ENCODE results near the gene MAPK12. TPM values are rescaled to one million over a fixed set of nuclear protein-coding genes. Genes with fewer than 3 reads are reported as not detected.

The MAPK12 gene
- total and polyA plus RNA-seq, 2 of the 4 experiments (the other 2 are of a cell fraction) = 41.0 to 56.3 TPM

GRCh38 chr22:50298937-50299784, 37.7 kb upstream of the MAPK12 start:
- peak; percentile 11 for DNase-seq
- Histone ChIP-seq H3K27me3 (ENCODE audit: control insufficient read depth, insufficient read depth, low read length) (no peaks in the 10 kb centered on the region), H3K36me3 (ENCODE audit: control insufficient read depth, insufficient read depth, low read length) (peaks cover 17% of the 10 kb centered on the region), H2BK15ac (ENCODE audit: low read depth, low read length) (no peak overlapping the region), H4K20me1 (ENCODE audit: insufficient read depth, low read length) (peaks cover 91% of the 10 kb centered on the region), H4K8ac (ENCODE audit: low read depth in 2 of 2, low read length in 2 of 2) (no peak overlapping the region), H3K4me2 (ENCODE audit: low read depth, low read length) (no peak overlapping the region; the same call in 1 of the 2 replicates), H3K9me1 (ENCODE audit: insufficient read depth, low read length) (peaks cover 8% of the 10 kb centered on the region), H3K4me3 (ENCODE audit: insufficient read depth, low read depth, low read length) (no peak overlapping the region), H2AFZ (replicated peaks; ENCODE audit: low read length, poor library complexity) (no peak overlapping the region), H2AK5ac (ENCODE audit: low read depth, low read length) (no peak overlapping the region), H3K4ac (ENCODE audit: low read depth, low read length) (peak overlapping the region; percentile 43; the same call in 1 of the 2 replicates), H2BK20ac (ENCODE audit: low read depth, low read length) (no peak overlapping the region), H3K14ac (replicated peaks; ENCODE audit: low read depth, low read length) (no peak overlapping the region; the same call in 1 of the 2 replicates), H3K56ac (ENCODE audit: extremely low read depth, insufficient read depth, low read length) (no peak overlapping the region), H3K23ac (ENCODE audit: low read depth, low read length) (no peak overlapping the region), H4K5ac (ENCODE audit: low read depth, low read length) (no peak overlapping the region), H2BK120ac (ENCODE audit: low read depth, low read length) (no peak overlapping the region), H3K79me1 (ENCODE audit: low read depth in 1 of 2, low read length in 2 of 2) (peaks cover 4 to 47% of the 10 kb centered on the region in 2 experiments; a peak in 3 of 4 replicates), H3K27ac (ENCODE audit: insufficient read depth, low read length) (no peak overlapping the region), H3K9me3 (ENCODE audit: control insufficient read depth, insufficient read depth, low read length) (no peaks in the 10 kb centered on the region), H2AK9ac (replicated peaks; ENCODE audit: low read depth, low read length, poor library complexity) (peak overlapping the region; percentile 51), H2BK5ac (ENCODE audit: low read depth, low read length, poor library complexity, severe bottlenecking) (peak overlapping the region; percentile 16), H4K91ac (ENCODE audit: insufficient read depth, low read depth, low read length) (no peak overlapping the region), H3K9ac (ENCODE audit: low read depth, low read length) (no peak overlapping the region), H3K4me1 (ENCODE audit: control insufficient read depth, insufficient read depth, low read length) (peaks cover 66% of the 10 kb centered on the region), H3K18ac (ENCODE audit: low read depth, low read length) (no peak overlapping the region)
- CTCF ChIA-PET = no interaction called here
- 44% methylated on average over 24 of the region's 59 CpGs; no CpG with 5 or more reads in 1 of the 2 experiments for WGBS, 2 experiments (ENCODE audit: extremely low coverage in 2 of 2, insufficient read length in 1 of 2)
- intact Hi-C loops (cut with micrococcal nuclease) (no loop called here), in situ Hi-C loops (cut with MboI; ENCODE audit: low sequenced_read_pairs) (no loop called here), dilution Hi-C loops (cut with HindIII; ENCODE audit: low sequenced_read_pairs, unreplicated experiment) (no loop called here)
- TF ChIP-seq NFE2L2 (IDR thresholded peaks at IDR 0.05; ENCODE audit: low read depth, low read length) (no peak), SMC3 (IDR thresholded peaks at IDR 0.05; ENCODE audit: low read depth, low read length) (no peak), MXI1 (IDR thresholded peaks at IDR 0.05; ENCODE audit: borderline replicate concordance, low read depth, low read length) (no peak), CEBPB (IDR thresholded peaks at IDR 0.05; ENCODE audit: low read depth, low read length) (no peak), RCOR1 (IDR thresholded peaks at IDR 0.05; ENCODE audit: insufficient replicate concordance, low read length) (no peak), CHD1 (IDR thresholded peaks at IDR 0.05; ENCODE audit: low read depth, low read length) (no peak), BHLHE40 (IDR thresholded peaks at IDR 0.05; ENCODE audit: low read depth, low read length) (no peak), POLR2A (IDR thresholded peaks at IDR 0.05; ENCODE audit: low read depth, low read length) (no peak), RFX5 (IDR thresholded peaks at IDR 0.05; ENCODE audit: low read depth, low read length) (no peak)
- TF ChIP-seq, protein P1, sequence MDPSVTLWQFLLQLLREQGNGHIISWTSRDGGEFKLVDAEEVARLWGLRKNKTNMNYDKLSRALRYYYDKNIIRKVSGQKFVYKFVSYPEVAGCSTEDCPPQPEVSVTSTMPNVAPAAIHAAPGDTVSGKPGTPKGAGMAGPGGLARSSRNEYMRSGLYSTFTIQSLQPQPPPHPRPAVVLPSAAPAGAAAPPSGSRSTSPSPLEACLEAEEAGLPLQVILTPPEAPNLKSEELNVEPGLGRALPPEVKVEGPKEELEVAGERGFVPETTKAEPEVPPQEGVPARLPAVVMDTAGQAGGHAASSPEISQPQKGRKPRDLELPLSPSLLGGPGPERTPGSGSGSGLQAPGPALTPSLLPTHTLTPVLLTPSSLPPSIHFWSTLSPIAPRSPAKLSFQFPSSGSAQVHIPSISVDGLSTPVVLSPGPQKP (IDR thresholded peaks at IDR 0.05; ENCODE audit: borderline replicate concordance, low read depth, low read length) = no peak
- TF ChIP-seq, protein P2, sequence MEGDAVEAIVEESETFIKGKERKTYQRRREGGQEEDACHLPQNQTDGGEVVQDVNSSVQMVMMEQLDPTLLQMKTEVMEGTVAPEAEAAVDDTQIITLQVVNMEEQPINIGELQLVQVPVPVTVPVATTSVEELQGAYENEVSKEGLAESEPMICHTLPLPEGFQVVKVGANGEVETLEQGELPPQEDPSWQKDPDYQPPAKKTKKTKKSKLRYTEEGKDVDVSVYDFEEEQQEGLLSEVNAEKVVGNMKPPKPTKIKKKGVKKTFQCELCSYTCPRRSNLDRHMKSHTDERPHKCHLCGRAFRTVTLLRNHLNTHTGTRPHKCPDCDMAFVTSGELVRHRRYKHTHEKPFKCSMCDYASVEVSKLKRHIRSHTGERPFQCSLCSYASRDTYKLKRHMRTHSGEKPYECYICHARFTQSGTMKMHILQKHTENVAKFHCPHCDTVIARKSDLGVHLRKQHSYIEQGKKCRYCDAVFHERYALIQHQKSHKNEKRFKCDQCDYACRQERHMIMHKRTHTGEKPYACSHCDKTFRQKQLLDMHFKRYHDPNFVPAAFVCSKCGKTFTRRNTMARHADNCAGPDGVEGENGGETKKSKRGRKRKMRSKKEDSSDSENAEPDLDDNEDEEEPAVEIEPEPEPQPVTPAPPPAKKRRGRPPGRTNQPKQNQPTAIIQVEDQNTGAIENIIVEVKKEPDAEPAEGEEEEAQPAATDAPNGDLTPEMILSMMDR (conservative IDR thresholded peaks at IDR 0.05; ENCODE audit: low read depth, low read length) = no peak
- no TSS peak for BruUV-seq (replicated peaks)
- POLR2A ChIA-PET (ENCODE audit: unreplicated experiment) = interaction anchor here (0.6 kb wide), 1 partner anchor 9 kb away, joined by 3 read pairs; no protein-coding TSS in a partner anchor
- no peak for ATAC-seq (ENCODE audit: low read depth)
